M059J (cell line): ENCODE data around the gene IFT81. TPM values are rescaled to one million over a fixed set of nuclear protein-coding genes. Genes with fewer than 3 reads are reported as not detected.

Experiments used
- DNase-seq: peaks from one replicate; pipeline ENCODE4 v3.0.0-alpha.2; 2012; ENCODE audit warnings: low read depth
- total RNA-seq: library from RNA; depleted of rRNA; stranded (reverse); fragments of >200 nt; shearing (Covaris generic); gene quantifications from 2 replicates; pipeline ENCODE4 v1.2.3, GENCODE V29; 2014

IFT81 gene
- total RNA-seq, 1 experiment from 2014 or later: 15.9 TPM

DNA sequence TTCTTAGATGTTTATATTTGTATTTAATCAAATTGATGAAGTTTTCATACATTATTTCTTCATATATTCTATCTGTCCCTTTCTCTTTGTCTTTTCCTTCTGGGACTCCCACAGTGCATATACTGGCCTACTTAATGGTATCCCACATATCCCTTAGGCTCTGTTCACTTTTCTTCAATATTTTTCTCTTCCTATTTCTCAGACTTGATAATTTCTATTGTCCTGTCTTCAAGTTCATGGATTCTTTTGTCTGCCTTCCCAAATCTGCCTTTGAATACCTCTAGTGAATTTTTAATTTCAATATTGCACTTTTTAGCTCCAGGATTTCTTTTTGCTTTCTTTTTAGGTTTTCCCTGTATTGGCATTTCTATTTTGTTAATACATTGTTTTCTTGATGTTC, 33.4 kb downstream of the IFT81 start:
- no peak for DNase-seq

DNA sequence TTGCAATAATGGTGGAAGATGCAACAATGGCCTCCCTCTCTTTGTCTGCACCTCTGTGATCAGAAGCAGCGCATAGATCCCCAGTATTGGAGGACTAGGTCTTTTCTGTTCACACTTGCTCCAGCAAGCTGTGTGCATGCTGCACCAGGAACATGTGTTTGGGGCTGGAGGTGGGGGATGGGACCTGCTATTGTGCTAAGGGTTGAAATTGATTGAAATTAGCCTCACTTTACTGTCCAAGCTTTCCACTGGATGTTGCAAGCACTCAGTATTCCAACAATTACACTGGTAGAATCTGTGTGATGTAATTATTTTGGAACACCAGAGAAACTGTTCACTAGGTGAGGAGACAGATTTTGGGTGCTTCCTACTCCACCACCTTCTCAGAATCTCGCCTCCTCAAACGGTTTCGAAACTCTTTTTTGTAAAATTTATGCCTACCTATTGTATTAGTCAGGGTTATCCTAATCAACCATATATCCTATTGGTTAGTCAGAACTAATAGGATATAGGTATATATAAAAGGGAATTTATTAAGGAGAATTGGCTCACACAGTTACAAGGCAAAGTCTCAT, 35.6 kb downstream of the IFT81 start:
- no peak for DNase-seq

DNA sequence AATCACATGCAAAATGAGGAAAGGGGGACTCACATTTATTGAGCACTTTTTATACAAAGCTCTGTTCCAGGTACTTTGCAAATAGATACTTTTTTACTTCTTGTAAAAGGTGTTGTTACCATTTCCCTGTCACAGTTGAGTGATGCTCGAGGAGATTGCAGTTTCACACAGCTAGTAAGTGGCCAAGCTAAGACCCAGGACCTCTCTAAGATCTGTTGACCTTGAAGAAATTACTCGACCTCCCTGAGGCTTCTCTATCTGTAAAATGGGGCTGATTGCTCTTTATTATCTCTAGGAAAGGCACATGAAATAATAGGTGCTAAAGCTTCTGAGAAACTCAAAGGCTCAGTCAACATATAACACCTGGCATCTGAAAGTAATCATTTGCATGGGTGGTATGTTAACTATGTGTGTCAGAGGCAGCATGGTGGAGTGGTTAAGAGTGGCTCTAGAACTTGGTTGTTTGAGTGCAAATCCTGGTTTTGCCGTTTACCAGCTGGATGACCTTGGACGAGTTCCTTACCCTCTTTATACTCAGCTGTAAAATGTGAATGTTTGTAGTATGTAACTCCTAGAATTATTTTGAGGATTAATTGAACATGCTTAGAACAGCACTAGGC, 41.5 kb downstream of the IFT81 start:
- DNase-seq: no peak

DNA sequence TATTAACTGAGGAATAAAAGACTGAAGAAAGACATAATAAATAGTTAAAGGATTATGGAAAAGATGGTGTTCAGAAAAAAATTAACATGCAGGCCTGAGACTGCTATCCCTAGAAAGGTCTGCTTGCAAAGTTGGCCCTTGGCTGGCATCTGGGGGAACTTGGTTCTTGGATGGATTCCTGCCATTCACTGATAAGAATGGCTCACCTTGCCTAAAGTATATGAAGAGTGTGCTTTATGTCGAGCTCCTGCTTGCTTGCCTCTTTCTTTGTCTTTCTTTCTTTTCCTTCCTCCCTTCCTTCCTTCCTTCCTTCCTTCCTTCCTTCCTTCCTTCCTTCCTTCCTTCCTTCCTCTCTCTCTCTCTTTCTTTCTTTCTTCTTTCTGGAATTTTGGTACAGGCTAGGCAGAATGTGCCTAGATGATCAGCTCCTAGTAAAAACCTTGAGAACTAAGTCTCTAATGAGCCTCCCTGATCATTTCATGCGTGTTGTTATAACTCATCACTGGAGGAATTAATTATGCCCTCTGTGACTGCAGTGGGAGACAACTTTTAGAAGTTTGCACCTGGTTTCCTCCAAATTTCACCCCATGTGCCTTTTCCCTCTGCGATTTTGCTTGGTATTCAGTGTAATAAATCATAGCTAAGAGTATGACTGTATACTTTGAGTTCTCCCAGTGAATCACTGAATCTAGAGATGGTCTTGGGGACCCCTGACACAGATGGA, 44.7 kb downstream of the IFT81 start:
- no peak for DNase-seq

DNA sequence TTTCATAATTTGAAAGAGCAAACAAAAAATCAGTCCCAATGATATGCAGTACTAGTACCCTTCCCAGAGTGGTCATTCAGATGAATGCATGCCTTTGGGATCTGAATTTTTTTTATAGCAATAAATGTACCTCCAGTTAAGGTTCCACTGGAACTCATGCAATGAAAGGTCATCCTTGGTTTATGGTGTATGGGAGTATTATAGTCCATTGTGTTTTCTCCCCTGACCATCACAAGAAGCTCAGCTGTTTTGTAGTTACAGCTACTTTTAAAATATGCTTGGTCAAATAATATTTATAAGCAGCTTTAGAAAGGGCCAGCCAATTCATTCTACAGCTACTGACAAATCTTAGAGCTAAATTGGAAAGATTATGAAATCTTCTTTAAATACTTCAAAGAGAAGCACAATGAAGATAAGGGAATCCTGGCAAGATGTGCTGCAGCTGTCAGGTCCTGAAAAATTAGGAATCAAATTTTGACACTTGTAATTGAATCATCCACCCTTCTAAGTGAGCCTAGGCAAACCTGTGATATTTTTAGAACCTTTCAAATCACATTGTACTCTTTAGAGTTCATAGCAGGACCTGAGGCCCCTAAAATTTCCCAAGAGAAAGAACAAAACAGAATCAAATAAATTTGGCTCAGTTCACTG, 46.5 kb downstream of the IFT81 start:
- no peak for DNase-seq

DNA sequence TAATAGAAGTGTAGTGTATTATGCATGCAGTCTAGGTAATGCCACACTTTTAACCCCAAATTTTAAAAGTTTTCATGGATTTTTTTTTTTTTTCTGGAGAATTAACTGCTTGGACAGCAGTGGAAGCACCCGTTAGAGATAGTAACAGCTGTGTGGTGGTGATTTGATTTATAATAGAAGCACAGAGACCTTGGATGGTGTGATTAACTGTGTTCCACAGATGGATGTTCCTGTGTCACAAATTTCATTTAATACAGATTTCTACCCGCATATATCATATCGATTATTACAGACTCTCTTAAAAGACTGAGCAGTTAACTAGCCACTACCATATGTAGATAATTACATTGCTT, 47.0 kb downstream of the IFT81 start:
- no peak for DNase-seq

DNA sequence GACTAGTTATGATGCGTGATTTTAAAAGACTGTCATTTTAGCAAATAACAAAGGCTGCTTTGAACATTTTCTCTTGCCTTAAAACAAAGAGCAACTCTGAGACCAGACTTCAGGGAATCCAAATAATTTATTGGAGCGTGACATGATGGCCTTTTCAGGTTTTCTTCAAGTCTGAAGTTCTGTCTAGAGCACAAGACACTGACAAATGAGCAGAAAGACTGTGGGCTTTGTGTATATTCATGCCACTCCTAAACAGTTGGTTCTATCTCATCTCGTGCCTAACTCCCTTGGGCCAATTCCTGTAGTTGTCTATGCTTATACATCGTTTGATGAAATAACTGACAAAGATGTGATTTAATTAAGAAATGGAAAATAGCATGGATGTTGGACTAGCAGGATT, 47.5 kb downstream of the IFT81 start:
- no peak for DNase-seq

DNA sequence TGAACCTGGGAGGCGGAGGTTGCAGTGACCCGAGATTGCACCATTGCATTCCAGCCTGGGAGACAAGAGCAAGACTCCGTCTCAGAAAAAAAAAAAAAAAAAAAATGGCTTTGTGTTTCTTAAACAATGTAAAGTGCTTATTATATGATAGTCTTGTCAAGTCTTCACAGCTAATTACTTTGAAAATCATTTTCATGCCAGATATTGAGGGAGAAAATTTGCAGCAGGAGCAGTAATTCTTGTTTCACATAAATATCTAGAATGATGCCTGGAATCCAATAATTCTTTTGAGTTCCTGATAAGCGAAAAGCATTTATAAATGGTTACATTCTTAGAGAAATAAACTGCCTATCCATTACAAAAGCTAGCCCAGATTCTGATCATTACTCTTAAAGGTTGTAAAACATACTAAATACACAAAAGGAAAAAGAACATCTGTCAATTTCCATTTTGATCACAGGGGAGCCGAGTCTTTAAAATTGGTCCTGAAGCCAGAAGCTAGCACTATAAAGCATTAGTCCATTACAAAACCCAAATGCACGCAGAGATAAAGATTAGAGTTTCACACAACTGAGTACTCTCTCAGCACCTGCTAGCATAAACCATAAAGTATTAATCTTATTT, 50.3 kb downstream of the IFT81 start:
- DNase-seq: no peak

DNA sequence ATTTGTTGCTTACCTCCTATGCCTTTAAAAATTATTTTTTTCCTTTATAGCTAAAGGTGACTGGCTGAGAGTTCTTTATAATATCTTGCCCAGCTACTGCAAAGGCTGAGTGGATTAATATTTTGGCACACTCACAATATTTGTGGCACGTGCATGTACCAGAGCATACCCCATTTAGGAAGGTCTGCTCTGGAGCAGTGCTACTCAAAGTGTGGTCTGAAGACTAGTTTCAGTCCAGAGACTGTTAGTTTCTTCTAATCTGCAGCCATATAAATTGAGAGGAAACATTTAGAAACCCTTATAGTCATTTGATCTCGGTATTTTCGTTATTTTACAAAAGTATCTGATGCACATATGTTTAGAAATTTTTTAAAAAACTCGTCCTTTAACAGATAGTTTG, 51.0 kb downstream of the IFT81 start:
- no peak for DNase-seq

DNA sequence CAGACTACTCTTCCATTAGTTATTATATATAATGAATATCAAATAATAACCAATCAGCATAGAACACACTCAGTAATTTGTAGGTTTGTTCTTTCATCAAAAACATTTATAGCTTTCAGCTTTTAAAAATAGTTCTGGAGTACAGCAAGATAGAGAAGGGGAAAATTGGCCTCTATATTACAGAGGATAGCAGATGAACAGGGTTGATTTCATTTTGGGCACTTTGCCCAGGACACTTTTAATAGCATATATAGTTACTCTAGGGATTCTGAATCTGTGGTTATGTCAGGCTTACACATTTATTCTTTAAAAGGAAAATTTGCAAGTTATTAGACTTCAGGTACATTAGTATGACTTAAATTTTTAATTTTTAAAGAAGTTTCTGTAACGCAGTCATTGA, 52.6 kb downstream of the IFT81 start:
- DNase-seq: peak; percentile 25

DNA sequence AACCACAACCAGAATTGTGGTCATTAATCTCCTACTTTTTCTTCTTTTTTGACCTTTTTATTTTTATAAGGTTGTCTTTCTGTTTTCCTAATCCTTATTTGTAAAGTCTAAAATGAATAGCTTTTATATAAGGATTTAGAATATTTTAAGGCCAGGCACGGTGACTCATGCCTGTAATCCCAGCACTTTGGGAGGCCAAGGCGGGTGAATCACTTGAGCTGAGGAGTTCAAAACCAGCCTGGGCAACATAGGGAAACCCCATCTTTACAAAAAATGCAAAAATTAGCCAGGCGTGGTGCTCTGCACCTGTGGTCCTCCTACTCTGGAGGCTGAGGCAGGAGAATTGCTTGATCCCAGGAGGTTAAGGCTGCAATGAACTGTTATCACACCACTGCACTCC, 55.1 kb downstream of the IFT81 start:
- DNase-seq: peak; percentile 80

DNA sequence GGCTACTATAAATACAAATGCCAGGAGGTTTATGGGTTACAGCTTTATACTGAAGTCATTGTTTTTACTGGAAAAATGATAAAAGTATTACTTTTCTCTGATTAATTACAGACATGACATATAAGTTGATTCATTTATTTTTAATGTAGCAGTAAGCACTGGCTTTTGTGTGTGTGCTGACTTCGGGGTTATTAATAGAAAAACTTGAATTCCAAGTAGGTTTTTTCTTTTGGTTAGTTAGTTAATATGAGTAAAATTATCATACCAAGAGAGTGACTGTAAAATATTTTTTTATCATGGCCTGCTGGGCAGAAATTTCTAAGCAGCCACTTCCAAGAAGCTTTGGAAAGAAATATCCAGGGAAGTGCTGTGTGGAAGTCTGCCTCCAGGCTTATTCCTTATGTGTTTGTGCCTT, 56.4 kb downstream of the IFT81 start:
- no peak for DNase-seq

DNA sequence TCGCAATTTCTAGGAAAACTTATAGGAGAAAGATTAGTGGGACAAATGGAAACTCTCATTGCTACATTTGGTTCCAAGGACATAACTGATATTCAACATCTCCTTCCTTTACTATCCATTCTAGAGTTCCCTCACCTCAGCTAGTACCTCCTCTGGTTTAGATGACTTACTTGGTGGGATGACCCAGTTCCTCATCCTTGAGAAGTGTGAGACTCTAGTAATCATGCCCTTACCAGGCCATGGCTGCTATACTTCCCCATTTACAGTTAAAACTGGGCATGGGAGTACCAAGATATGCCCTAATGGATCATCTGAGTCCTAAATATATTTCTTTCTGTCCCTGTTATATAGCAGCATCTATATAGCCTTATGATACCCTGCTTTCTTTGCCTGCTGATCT, 58.1 kb downstream of the IFT81 start:
- DNase-seq: no peak

DNA sequence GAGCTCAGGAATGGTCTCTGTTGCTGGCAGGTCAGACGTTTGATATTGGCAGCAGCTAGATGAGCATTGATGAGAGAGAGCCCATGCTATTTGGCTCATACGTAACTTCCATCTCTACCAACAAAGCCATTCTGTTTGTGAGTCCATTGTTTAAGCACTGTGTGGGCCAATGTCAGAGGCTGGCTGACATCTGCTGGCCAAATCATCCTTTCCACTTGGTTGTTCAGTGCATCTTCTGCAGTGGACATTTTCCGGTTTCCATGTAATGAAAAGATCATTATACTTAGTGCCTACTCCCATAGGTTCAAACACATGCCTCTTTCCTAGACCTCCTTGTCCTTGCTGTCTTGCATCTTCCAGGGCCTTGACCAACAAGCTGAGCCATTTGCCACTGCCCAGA, 59.2 kb downstream of the IFT81 start:
- no peak for DNase-seq

DNA sequence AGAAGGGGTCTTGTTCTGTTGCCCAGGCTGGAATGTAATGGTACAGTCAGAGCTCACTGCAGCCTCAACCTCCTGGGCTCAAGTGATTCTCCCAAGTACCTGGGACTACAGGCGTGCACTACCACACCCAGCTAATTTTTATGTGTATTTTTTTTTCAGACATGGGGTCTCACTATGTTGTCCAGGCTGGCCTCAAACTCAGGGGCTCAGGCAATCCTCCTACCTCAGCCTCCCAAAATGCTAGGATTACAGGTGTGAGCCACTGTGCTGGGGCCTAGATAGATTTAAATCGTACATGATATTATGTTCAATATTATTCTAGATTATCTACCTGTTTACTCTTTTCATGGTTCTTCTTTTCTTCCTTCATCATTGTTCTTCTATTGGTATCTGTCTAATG, 61.5 kb downstream of the IFT81 start:
- no peak for DNase-seq

DNA sequence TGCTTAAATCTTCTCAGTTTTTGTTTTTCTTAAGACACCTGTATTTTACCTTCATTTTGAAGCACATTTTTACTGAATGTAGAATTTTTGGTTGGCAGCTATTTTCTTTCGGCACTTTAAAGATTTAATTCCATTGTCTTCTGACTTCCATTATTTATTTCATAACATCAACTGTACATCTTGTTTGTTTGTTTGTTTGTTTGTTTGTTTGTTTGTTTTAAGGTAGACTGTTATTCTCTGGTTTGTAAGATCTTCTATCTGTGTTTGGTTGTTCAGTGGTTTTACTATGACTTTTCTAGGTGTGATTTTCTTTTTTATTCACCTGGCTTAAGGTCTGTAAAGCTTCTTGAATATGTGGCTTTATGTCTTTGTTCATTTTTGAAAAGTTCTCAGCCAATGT, 61.9 kb downstream of the IFT81 start:
- DNase-seq: no peak

DNA sequence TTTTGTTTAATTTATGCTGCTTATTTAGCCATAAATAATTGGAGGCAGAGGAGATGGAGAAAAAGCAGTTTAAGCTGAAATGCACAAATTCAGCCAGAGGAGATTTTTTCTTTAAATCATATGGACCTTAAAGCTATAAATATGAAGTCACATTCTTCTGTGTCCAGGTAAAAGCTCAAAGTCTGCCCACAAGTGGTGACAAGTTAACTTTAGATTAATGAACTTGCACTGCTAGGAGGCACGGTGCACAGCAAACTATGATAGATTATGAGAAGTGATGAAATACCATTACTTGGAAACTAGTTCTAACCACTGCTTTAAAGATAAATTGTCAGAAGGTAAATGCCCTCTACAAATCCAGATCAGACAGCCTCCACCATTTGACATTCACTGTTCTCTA, 69.0 kb downstream of the IFT81 start:
- DNase-seq: no peak

DNA sequence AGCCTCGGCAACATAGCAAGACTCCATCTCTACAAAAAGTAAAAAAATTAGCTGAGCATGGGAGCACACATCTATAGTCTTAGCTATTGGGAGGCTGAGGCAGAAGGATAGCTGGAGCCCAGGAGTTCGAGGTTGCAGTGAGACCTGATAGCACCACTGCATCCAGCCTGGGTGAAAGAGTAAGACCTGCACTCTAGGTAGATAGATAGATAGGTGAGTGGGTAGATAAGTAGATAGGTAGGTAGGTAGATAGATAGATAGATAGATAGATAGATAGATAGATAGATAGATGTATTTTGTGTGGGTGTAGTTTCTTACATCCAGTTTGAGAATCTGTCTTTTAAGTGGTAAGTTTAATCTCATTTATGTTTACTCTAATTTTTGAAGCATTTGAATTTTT, 72.8 kb downstream of the IFT81 start:
- DNase-seq: no peak

DNA sequence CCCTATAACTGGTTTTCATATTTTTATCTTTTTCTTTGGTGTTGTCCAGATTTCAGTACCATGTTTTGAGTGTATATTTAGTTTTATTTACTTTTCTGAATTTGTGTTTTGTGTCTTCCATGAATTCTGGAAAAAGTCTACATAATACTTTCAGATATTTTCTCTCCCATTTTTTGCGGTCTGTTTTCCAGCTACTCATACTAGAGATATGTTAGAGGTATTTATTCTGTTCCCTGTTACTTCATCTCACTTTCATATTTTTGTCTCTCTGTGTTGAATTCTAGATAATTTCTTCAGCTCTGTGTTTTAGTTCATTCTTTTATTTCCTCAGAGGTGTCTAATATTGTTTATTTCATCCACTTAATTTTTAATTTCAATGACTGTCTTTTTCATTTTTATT, 74.2 kb downstream of the IFT81 start:
- DNase-seq: no peak

DNA sequence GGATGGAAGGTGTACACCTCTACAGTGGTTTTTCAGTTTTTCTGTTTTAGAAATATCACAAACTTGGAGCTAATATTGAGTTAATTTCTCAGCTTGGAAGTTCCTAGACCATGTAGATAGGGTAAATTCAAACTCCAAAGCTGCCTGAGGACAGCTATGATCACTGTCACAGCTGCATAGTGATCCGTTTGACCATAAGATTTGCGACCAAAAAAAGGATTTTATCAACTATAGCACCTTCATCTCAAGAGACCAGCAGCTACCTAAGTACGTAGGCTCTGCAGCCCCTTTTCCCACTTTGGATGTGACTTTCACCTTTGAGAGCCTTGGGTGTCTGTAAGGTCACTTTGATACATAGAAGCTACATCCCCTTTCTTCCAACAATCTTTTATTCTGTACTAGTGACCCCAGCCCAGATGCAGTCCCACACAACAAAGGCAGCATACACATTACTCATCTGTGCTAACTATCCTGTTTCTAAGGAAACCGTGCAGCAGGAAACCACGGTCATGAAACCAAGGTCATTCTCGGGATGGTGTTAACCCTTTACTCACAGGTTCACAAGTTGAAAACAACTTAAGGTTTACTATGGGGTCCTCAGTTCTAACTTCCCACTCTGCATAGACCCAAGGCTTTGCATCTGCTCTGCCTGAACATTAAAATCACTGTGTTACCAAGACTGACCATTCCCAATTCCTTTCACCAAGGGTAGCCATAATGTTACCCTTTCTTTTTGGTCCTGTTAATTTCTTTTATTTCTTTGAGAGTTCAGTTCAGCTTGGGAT, 75.4 kb downstream of the IFT81 start:
- DNase-seq: peak; percentile 82

DNA sequence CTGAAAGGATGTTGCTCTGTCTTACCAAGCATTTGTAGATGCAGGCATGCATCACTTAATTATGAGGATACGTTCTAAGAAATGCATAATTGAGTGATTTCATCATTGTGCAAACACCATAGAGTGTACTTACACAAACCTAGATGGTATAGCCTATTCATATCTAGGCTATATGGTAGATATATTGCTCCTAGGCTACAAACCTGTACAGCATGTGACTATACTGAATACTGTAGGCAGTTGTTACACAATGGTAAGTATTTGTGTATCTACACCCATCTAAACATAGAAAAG, 75.9 kb downstream of the IFT81 start:
- no peak for DNase-seq

DNA sequence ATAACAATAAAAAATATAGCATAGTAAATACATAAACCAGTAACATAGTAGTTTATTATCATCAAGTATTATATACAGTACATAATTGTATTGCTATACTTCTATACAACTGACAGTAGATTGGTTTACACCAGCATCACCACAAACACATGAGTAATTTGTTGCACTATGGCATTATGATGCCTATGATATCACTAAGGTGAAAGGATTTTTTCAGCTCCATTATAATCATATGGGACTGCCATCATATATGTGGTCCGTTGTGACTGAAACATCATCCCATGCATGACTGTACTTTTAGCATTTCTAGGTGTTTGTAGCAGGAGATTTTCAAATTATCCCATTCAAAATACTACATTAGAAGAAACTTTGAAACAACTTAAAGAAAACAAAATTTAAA, 77.8 kb downstream of the IFT81 start:
- DNase-seq: no peak
